GM21576 (cell line): ENCODE measurements around the gene MAGIX.

Experiments
- ATAC-seq: cut with Tn5 transposase; IDR thresholded peaks from one replicate; pipeline ENCODE4 v1.9.1; 2021; ENCODE audit warnings: mild to moderate bottlenecking, moderate library complexity; ENCODE audit not compliant: unreplicated experiment

MAGIX gene

DNA sequence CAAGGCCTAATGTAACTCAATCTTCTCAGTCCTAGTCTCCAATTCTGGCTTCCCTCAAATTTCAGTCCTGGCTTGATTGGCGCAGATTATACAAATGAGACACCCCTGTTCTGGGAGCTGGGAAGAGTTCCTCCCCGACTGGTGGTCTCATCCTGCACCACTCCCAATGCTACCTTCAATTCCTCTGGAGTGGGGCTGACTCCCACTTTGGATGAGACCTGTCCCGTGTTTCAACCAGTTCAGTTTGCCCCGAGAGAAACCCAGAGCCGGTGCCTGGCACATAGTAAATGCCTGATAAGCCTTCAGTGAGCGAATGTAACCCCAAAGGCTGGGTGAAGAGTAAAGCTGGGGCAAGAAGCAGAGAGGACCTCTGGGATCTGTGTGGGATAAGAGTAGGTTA lies 41.5 kb downstream of the MAGIX start:
- no peak for ATAC-seq

DNA sequence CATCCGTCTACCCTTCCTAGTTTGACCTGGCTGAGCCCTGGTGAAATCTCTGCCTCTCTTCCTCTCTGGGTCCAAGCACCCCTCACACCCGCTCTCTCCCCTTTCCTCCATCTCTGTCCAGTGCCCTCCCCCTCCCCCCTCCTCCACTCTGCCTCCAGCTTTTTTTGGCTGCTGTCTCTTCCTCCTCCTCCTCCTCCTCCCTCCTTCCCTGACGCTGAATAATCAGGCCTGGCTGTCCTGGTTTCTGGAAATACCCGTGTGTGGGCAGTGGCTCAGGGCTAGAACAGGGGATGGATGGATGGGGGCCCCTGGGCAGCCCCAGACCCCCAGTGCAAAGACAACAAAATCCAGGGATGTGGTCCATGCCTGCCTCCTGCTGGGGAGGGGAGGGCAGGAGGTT lies 42.2 kb downstream of the MAGIX start:
- ATAC-seq, result no peak

DNA sequence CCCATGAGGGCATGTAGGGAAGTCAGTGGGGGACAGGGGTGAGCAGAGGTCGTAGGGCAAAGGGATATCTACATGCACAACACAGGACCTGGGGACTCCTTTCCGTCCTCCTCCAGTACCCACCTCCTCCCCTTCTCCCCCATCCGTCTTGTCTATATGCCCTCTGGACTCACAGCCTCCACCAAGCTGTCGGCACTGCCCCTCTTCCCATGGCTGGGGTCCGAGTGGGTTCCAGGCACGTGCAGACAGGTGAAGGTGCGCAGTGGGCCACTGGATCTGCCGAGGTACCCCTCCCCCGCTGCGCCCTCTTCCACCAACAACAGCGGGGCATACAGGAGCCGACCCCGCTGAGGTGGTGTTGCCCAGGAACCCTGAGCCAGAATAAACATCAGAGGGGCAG lies 42.9 kb downstream of the MAGIX start:
- no peak for ATAC-seq

DNA sequence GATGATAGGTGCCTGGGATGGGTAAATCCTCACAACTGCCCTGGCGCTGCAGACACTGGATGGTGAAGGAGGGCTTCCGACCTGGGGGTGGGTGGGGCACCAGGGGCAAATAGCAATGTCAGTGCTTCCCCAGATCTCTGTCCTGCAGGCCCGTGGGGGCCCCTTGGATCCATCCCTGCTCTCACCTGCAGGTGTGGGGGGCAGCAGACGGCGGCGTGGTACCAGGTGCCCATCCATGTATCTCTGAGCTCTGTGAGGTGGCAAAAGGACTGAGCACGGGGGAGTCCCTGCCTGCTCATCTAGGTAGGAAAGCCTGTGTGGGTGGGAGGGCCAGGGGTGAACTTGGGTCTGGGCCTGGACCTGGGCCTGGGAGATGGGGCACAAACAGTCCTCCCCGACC lies 44.0 kb downstream of the MAGIX start:
- ATAC-seq, result no peak

DNA sequence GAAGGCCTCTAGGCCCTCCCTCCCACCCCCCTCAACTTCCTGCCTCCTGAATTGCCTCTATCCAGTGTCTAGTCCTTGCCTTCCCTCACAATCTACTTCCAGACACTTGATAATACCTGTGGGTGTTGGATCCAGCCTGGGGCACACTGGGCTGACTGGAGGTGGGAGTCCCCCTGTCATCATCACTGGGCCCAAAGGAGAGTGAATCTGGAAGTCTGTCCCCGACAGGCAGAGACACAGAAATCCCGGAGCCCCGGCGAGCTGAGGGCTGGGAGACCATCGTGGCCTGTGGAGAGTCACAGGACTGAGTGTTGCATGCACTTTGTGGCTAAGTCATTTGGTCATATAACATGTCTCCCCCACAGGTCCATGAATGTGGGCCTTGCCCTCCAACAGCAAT lies 45.8 kb downstream of the MAGIX start:
- ATAC-seq, result no peak

DNA sequence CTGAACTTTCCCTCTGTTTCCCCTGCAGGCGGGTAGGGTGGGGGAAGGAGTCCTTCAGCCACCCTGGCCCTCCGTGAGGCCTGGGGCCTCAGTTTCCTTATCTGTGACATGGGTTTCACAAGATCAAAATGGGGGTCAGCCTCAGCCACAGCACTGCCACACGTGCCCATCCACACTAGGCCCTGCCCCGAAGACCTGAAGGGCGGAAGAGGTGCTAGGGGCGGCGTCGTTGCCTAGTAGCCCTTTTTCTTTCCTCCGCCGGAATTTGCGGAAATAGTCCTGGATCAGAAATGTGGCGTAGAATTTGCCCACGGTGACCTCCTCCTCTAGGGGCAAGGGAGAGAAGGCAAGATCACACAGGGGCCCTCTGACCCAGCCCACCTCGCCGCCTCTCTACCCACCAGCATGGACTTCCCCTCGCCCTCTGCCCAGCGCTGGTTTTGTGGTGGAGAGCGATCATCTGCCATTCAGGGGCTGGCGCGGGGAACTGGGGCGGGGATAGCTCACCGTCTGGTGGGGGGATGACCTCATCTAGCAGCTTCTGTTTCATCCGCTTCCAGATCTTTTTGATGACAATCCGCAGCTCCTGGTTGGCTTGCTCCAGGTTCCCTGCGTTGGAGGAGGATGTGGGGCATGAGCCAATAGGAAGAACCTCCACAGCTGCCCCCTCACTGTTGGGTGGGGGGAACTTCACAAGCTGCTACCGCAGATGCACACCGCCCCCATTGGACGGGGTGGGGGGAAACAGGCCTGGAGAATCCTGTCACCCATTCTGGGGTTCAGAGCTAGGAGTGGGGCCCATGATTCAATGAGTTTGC lies 47.1 kb downstream of the MAGIX start:
- no peak for ATAC-seq

DNA sequence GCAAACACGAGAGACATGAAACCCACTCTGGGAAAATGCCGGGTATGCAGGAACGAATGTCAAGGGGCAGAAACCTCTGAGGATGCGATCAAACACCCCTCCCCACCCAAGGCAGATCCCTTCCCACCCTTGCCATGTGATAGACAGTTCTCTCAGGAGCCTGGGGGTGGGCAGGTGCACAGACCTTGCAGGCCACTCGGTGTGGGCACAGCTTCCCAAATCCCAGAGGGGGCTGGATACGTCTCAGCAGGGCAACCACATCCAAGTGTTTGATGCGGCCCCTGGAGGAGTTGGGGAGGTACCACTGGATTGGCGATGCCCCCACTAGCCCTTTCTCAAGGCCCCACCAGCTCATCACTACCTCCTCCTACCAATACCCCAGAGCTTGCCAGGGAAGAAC lies 47.8 kb downstream of the MAGIX start:
- no peak for ATAC-seq

DNA sequence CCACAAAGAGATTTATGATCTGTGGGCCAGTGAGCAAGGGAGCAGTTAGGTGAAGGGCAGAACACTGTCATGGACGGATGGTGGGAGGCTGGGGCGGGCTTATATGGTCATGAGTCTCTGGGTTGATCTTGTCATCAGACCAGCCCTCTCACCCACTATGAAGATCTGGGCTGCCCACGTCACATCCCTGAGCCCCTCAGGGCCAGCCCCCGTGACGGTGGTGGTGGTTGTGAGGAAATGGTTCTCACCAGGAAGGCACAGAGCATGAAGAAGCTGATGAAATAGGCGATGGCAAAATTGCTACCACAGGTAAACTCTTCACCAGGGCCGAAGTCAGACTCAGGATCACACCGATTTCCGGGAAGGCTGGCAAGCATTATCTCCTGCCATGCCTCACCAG lies 48.5 kb downstream of the MAGIX start:
- ATAC-seq, result no peak

DNA sequence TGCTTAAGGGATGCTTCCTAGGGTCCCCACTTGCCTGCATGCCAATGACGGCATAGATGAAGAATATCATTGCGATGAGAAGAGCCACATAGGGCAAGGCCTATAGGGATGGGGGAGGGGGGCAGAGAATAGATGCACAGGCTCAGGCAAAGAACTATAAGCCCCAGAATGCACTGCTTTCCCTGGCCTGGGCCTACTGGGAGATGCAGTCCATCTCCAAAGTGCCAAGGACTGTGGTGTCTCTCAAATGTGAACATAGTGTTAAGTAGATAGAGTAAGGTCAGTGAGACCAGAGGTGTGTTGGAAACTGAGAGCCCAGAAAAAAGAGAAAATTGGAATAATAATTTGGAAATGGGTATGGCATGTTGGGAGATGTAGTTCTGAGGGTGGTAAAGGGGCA lies 49.7 kb downstream of the MAGIX start:
- ATAC-seq, result no peak

DNA sequence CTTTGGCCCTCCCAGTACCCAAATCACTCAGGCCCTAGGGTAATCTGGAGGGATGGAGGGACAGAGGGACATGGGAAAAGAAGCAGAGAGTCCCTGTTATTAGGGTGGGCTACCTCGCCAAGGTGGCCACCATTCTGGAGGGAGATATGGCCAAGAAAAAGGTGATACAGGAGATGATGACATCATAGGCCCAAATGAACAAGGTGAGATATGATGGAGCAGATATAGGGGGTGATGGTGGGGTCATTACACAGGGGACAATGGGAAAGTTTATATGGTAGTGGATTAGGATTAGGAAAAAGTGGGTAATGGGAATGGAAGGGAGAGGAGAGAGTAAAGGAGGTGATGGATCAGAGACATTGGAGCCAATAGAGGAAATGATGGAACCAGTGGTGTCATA lies 50.3 kb downstream of the MAGIX start:
- no peak for ATAC-seq

DNA sequence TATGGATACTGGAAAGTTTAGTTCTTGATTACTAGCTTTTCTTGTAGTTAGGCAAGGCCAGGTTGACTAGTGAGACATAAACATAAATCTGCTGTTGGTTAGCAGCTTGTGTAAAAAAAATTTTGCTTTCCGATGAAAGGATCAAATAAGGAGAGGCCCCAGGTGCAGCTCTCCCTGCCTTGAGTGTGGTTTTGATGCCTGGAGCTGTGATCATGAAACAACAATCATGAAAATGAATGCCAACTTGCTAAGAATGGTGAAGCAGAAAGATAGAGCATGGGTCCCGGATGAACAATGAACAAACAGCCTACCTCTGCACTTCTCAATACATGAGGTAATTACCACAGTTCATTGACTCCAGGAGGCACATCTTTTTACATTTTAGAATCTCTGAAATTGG lies 51.9 kb downstream of the MAGIX start:
- no peak for ATAC-seq

DNA sequence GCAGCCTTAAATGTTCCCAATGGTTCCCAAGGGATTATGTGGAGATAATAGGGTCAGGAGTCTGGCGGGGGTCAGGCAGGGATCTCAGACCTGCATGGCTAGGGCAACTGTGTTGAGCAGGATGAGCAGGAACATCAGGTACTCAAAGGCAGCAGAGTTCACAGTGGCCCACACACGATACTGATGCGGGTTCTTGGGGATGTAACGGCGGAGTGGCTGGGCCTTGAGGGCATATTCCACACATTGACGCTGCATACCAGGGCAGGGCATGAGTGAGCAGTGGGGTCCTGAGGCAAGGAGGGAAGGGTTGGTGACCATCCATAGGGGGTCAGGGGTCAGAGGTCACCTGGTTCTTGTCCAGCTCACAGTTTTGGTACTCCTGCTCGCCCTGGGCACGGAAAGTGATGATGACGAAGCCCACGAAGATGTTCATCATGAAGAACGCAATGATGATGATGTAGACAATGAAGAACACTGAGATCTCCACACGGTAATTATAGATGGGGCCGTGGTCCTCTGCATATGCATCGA lies 52.5 kb downstream of the MAGIX start:
- ATAC-seq, result no peak
